ENCODE measurements around the gene TMEM82.

Gene TMEM82

DNA sequence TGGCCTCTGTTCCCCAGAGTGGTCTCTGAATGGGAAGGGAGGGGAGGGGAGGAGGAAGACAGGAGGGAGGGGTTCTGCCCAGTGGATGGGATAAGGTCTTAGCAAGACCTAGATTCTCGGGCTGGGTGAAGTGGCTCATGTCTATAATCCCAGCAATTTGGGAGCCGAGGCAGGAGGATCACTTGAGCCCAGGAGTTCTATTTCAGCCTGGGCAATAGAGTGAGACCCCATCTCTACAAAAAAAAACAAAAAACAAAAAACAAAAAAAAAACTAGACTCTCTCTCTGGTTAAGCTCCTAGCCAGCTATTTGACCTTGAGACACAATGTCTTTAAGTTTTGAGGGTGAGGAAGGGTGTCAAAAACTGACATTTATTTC lies 53.8 kb downstream of the TMEM82 start:
- Histone ChIP-seq H3K36me3 (no peaks in the 10 kb centered on the region), H3K4me1 (ENCODE audit: control insufficient read depth in 1 of 2, insufficient read depth in 1 of 2, low read depth in 1 of 2, low read length in 1 of 2) (peaks cover 0 to 4% of the 10 kb centered on the region in 2 experiments), H3K27ac (no peak overlapping the region), H3K9me3 (no peaks in the 10 kb centered on the region), H3K27me3 (peaks cover 14% of the 10 kb centered on the region), H3K4me3 (ENCODE audit: low read depth in 1 of 2, low read length in 1 of 2) (no peak overlapping the region)
- TF ChIP-seq, protein P1, sequence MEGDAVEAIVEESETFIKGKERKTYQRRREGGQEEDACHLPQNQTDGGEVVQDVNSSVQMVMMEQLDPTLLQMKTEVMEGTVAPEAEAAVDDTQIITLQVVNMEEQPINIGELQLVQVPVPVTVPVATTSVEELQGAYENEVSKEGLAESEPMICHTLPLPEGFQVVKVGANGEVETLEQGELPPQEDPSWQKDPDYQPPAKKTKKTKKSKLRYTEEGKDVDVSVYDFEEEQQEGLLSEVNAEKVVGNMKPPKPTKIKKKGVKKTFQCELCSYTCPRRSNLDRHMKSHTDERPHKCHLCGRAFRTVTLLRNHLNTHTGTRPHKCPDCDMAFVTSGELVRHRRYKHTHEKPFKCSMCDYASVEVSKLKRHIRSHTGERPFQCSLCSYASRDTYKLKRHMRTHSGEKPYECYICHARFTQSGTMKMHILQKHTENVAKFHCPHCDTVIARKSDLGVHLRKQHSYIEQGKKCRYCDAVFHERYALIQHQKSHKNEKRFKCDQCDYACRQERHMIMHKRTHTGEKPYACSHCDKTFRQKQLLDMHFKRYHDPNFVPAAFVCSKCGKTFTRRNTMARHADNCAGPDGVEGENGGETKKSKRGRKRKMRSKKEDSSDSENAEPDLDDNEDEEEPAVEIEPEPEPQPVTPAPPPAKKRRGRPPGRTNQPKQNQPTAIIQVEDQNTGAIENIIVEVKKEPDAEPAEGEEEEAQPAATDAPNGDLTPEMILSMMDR (IDR thresholded peaks at IDR 0.05) = no peak
